GM21390 (cell line): ENCODE results near the gene GNAO1.

Experiments
- ATAC-seq: cut with Tn5 transposase; IDR thresholded peaks from one replicate; pipeline ENCODE4 v1.9.1; 2021; ENCODE audit not compliant: unreplicated experiment

The GNAO1 gene

GRCh38 chr16:56265184-56265583 lies 73.9 kb downstream of the GNAO1 start:
- no peak for ATAC-seq

GRCh38 chr16:56265746-56266145 lies 74.5 kb downstream of the GNAO1 start:
- ATAC-seq: no peak

- ATAC-seq: no peak
Observed at GRCh38 chr16:56266641-56267607, 75.6 kb downstream of the GNAO1 start.

GRCh38 chr16:56267888-56268287 lies 76.6 kb downstream of the GNAO1 start:
- ATAC-seq: no peak

GRCh38 chr16:56268799-56269198 lies 77.5 kb downstream of the GNAO1 start:
- no peak for ATAC-seq

- no peak for ATAC-seq
Observed at GRCh38 chr16:56269281-56269680, 78.0 kb downstream of the GNAO1 start.

GRCh38 chr16:56269811-56270684 lies 78.8 kb downstream of the GNAO1 start:
- ATAC-seq: no peak

GRCh38 chr16:56270828-56271227 lies 79.5 kb downstream of the GNAO1 start:
- ATAC-seq: no peak

GRCh38 chr16:56272583-56272894 lies 81.2 kb downstream of the GNAO1 start:
- ATAC-seq: no peak

- no peak for ATAC-seq
Observed at GRCh38 chr16:56273615-56274014, 82.3 kb downstream of the GNAO1 start.

GRCh38 chr16:56274369-56274768 lies 83.1 kb downstream of the GNAO1 start:
- no peak for ATAC-seq

GRCh38 chr16:56275076-56275475 lies 83.8 kb downstream of the GNAO1 start:
- no peak for ATAC-seq

- no peak for ATAC-seq
Observed at GRCh38 chr16:56275801-56276200, 84.5 kb downstream of the GNAO1 start.

- no peak for ATAC-seq
Observed at GRCh38 chr16:56277075-56277474, 85.8 kb downstream of the GNAO1 start.

GRCh38 chr16:56278196-56278855 lies 87.0 kb downstream of the GNAO1 start:
- ATAC-seq: no peak

GRCh38 chr16:56279132-56279531 lies 87.8 kb downstream of the GNAO1 start:
- peak; percentile 64 for ATAC-seq

- ATAC-seq: no peak
Observed at GRCh38 chr16:56279914-56280313, 88.6 kb downstream of the GNAO1 start.

- ATAC-seq: no peak
Observed at GRCh38 chr16:56281249-56281805, 90.0 kb downstream of the GNAO1 start.

GRCh38 chr16:56282451-56282850 lies 91.2 kb downstream of the GNAO1 start:
- no peak for ATAC-seq

- no peak for ATAC-seq
Observed at GRCh38 chr16:56284521-56284920, 93.2 kb downstream of the GNAO1 start.

GRCh38 chr16:56286809-56287208 lies 95.5 kb downstream of the GNAO1 start:
- ATAC-seq: no peak
